Prostate gland (tissue), 2 donors: Measurements from ENCODE around the gene SNAP29. TPM values are rescaled to one million over a fixed set of nuclear protein-coding genes. Genes with fewer than 3 reads are reported as not detected.
"Not testable (repeated sequence)": the region's sequence is repeated elsewhere in the genome, so short reads cannot be mapped to it uniquely, and the experiment has no call there.

Source experiments
- DNase-seq: peaks from one replicate; pipeline ENCODE4 v3.0.0-alpha.2; 2019; ENCODE audit warnings: low spot score
- H3K27ac ChIP-seq, 2 donors: fragments of 200-600 bp; sonication (generic); 2 replicates each; pipeline ENCODE4 v1.5.1; 2017 to 2019
- H3K27me3 ChIP-seq: fragments of 200-600 bp; sonication (generic); replicated peaks from 2 replicates; pipeline ENCODE4 v1.5.1; 2019; ENCODE audit not compliant: insufficient read depth
- H3K36me3 ChIP-seq, 2 donors: fragments of 200-600 bp; sonication (generic); 1 replicate in 1 of 2; 2 replicates in 1 of 2; pipeline versions ENCODE4 v1.5.1 to v1.8.1; 2017 to 2019
- H3K4me1 ChIP-seq: fragments of 200-600 bp; sonication (generic); replicated peaks from 2 replicates; pipeline ENCODE4 v1.5.1; 2019
- H3K4me3 ChIP-seq, 2 donors: fragments of 200-600 bp; sonication (generic); 2 replicates each; pipeline ENCODE4 v1.5.1; 2017 to 2019
- H3K9me3 ChIP-seq: fragments of 200-600 bp; sonication (generic); 2 replicates; pipeline ENCODE4 v1.5.1; 2017
- CTCF ChIP-seq, 4 experiments: fragments of 200-600 bp in 2 of 4; fragments of 450-650 bp in 2 of 4; sonication (generic) in 2 of 4; IDR thresholded peaks; 1 replicate in 3 of 4; 2 replicates in 1 of 4; pipeline ENCODE4 v1.5.1; 2016 to 2019; ENCODE audit warnings: antibody characterized with exemption in 4 of 4, mild to moderate bottlenecking in 2 of 4, moderate library complexity in 2 of 4
- POLR2A ChIP-seq: fragments of 450-650 bp; IDR thresholded peaks from one replicate; pipeline ENCODE4 v1.6.1; 2016; ENCODE audit warnings: antibody characterized with exemption, mild to moderate bottlenecking
- POLR2AphosphoS5 ChIP-seq: sonication (generic); formaldehyde crosslinking; IDR thresholded peaks from one replicate; pipeline ENCODE4 v1.6.1; 2017; ENCODE audit warnings: antibody characterized with exemption
- WGBS: methylation state at CpG from one replicate; pipeline ENCODE4 v1.1.5; 2018; 5-methylcytosine and 5-hydroxymethylcytosine counted together
- intact Hi-C: fragments of 100-400 bp; cut with DNase I; formaldehyde crosslinking; loops from one replicate; pipeline ENCODE4 v1.14.2; 2022
- total RNA-seq, 2 donors: library from RNA; depleted of rRNA; stranded (reverse); fragments of >200 nt; gene quantifications; one replicate each; pipeline ENCODE4 v1.1.0, GENCODE V29; 2016

The SNAP29 gene
- total RNA-seq, 2 donors from 2014 or later = 19.1 to 24.1 TPM

GRCh38 chr22:20834725-20835124 is 24.1 kb upstream of the SNAP29 start:
- Histone ChIP-seq H3K4me1 (no peaks in the 10 kb centered on the region), H3K27me3 (no peaks in the 10 kb centered on the region), H3K4me3 (no peak overlapping the region), H3K9me3 (no peaks in the 10 kb centered on the region), H3K36me3 (no peaks in the 10 kb centered on the region), H3K27ac (no peak overlapping the region)
- TF ChIP-seq CTCF (IDR thresholded peaks at IDR 0.05) = no peak
- no peak for TF ChIP-seq POLR2AphosphoS5
- no peak for TF ChIP-seq POLR2A
- intact Hi-C loops = no loop called here
- no peak for DNase-seq
- WGBS = 98% methylated on average over 3 of the region's 3 CpGs

GRCh38 chr22:20836987-20837823 is 21.6 kb upstream of the SNAP29 start:
- H3K27me3 ChIP-seq = no peaks in the 10 kb centered on the region
- WGBS = 95% methylated on average over 2 of the region's 2 CpGs
- TF ChIP-seq POLR2A (no peak), POLR2AphosphoS5 (no peak), CTCF (IDR thresholded peaks at IDR 0.05) (no peak)
- intact Hi-C loops = no loop called here
- H3K9me3 ChIP-seq = no peaks in the 10 kb centered on the region
- no peak for DNase-seq
- no peak overlapping the region for H3K4me3 ChIP-seq
- H3K27ac ChIP-seq = no peak overlapping the region
- no peaks in the 10 kb centered on the region for H3K4me1 ChIP-seq
- no peaks in the 10 kb centered on the region for H3K36me3 ChIP-seq

- H3K36me3 ChIP-seq, DNase-seq, H3K4me3 ChIP-seq, H3K27ac ChIP-seq, H3K9me3 ChIP-seq, H3K4me1 ChIP-seq, H3K27me3 ChIP-seq, intact Hi-C loops: not testable (repeated sequence)
- 94% methylated on average over 10 of the region's 10 CpGs for WGBS
Measured at GRCh38 chr22:20839354-20839753, 19.5 kb upstream of the SNAP29 start.

GRCh38 chr22:20839837-20840645 is 18.8 kb upstream of the SNAP29 start:
- H3K27me3 ChIP-seq = no peaks in the 10 kb centered on the region
- H3K4me1 ChIP-seq = no peaks in the 10 kb centered on the region
- no peak for TF ChIP-seq POLR2A
- no peak for TF ChIP-seq POLR2AphosphoS5
- no peak for TF ChIP-seq CTCF (IDR thresholded peaks at IDR 0.05)
- H3K9me3 ChIP-seq = no peaks in the 10 kb centered on the region
- DNase-seq = no peak
- no peaks in the 10 kb centered on the region for H3K36me3 ChIP-seq
- 93% methylated on average over 3 of the region's 3 CpGs for WGBS
- H3K4me3 ChIP-seq = no peak overlapping the region
- H3K27ac ChIP-seq = no peak overlapping the region
- intact Hi-C loops = no loop called here

- Histone ChIP-seq H3K4me3 (no peak overlapping the region), H3K9me3 (no peaks in the 10 kb centered on the region), H3K36me3 (no peaks in the 10 kb centered on the region), H3K27me3 (no peaks in the 10 kb centered on the region), H3K4me1 (no peaks in the 10 kb centered on the region), H3K27ac (no peak overlapping the region)
- no peak for DNase-seq
- WGBS = 86% methylated on average over 8 of the region's 8 CpGs
- intact Hi-C loops = no loop called here
- TF ChIP-seq POLR2AphosphoS5 (no peak), POLR2A (no peak), CTCF (IDR thresholded peaks at IDR 0.05) (no peak)
Measured at GRCh38 chr22:20840646-20841371, 18.0 kb upstream of the SNAP29 start.
